Mononuclear cell (primary cell): Measurements from ENCODE around the gene FEN1. TPM values are rescaled to one million over a fixed set of nuclear protein-coding genes. Genes with fewer than 3 reads are reported as not detected.

Experiments
- H3K27me3 ChIP-seq: 2 replicates; pipeline ENCODE4 v1.6.0; 2011; ENCODE audit warnings: low read length, control low read depth; ENCODE audit not compliant: insufficient read depth
- H3K4me1 ChIP-seq: 2 replicates; pipeline ENCODE4 v1.5.1; 2011; ENCODE audit warnings: mild to moderate bottlenecking, low read length, control low read depth; ENCODE audit not compliant: insufficient read depth
- H3K4me3 ChIP-seq: 2 replicates; pipeline ENCODE4 v1.5.1; 2011; ENCODE audit warnings: mild to moderate bottlenecking, low read length, moderate library complexity
- H3K9me3 ChIP-seq: 2 replicates; pipeline ENCODE4 v1.5.1; 2011; ENCODE audit warnings: low read depth, mild to moderate bottlenecking, control low read depth, low read length
- total RNA-seq: library from RNA; depleted of rRNA; stranded (reverse); fragments of >200 nt; gene quantifications from one replicate; pipeline ENCODE4 v1.2.3, GENCODE V29; 2012

The FEN1 gene
- total RNA-seq, 1 donor, result 13.1 TPM

GRCh38 chr11:61766353-61766841 is 26.3 kb upstream of the FEN1 start:
- no peaks in the 10 kb centered on the region for H3K9me3 ChIP-seq
- H3K4me1 ChIP-seq, result no peaks in the 10 kb centered on the region
- H3K4me3 ChIP-seq, result no peak overlapping the region
- H3K27me3 ChIP-seq, result no peaks in the 10 kb centered on the region

GRCh38 chr11:61768376-61769076 is 24.2 kb upstream of the FEN1 start:
- Histone ChIP-seq H3K9me3 (no peaks in the 10 kb centered on the region), H3K27me3 (no peaks in the 10 kb centered on the region), H3K4me1 (peaks cover 7% of the 10 kb centered on the region), H3K4me3 (no peak overlapping the region)

GRCh38 chr11:61769169-61769920 is 23.4 kb upstream of the FEN1 start:
- H3K4me3 ChIP-seq, result no peak overlapping the region
- H3K27me3 ChIP-seq, result no peaks in the 10 kb centered on the region
- no peaks in the 10 kb centered on the region for H3K9me3 ChIP-seq
- peaks cover 7% of the 10 kb centered on the region for H3K4me1 ChIP-seq

GRCh38 chr11:61769946-61770683 is 22.6 kb upstream of the FEN1 start:
- no peaks in the 10 kb centered on the region for H3K9me3 ChIP-seq
- H3K4me3 ChIP-seq, result no peak overlapping the region
- H3K4me1 ChIP-seq, result peaks cover 7% of the 10 kb centered on the region
- no peaks in the 10 kb centered on the region for H3K27me3 ChIP-seq

GRCh38 chr11:61771195-61771894 is 21.4 kb upstream of the FEN1 start:
- Histone ChIP-seq H3K9me3 (no peaks in the 10 kb centered on the region), H3K4me3 (no peak overlapping the region), H3K27me3 (no peaks in the 10 kb centered on the region), H3K4me1 (peaks cover 7% of the 10 kb centered on the region)

- H3K4me1 ChIP-seq, result peaks cover 12% of the 10 kb centered on the region
- no peaks in the 10 kb centered on the region for H3K27me3 ChIP-seq
- no peaks in the 10 kb centered on the region for H3K9me3 ChIP-seq
- no peak overlapping the region for H3K4me3 ChIP-seq
Observed at GRCh38 chr11:61771985-61772455, 20.7 kb upstream of the FEN1 start.

GRCh38 chr11:61773356-61773755 is 19.4 kb upstream of the FEN1 start:
- no peaks in the 10 kb centered on the region for H3K9me3 ChIP-seq
- H3K4me1 ChIP-seq, result peaks cover 19% of the 10 kb centered on the region

GRCh38 chr11:61773809-61774208 is 18.9 kb upstream of the FEN1 start:
- H3K4me1 ChIP-seq, result peaks cover 19% of the 10 kb centered on the region

More at GRCh38 chr11:61773356-61773755, 19.4 kb upstream of the FEN1 start:
- no peaks in the 10 kb centered on the region for H3K27me3 ChIP-seq
- H3K4me3 ChIP-seq, result no peak overlapping the region

GRCh38 chr11:61774411-61774810 is 18.3 kb upstream of the FEN1 start:
- Histone ChIP-seq H3K9me3 (no peaks in the 10 kb centered on the region), H3K4me1 (peaks cover 19% of the 10 kb centered on the region), H3K27me3 (no peaks in the 10 kb centered on the region), H3K4me3 (no peak overlapping the region)

More at GRCh38 chr11:61773809-61774208, 18.9 kb upstream of the FEN1 start:
- H3K27me3 ChIP-seq, result no peaks in the 10 kb centered on the region
- no peak overlapping the region for H3K4me3 ChIP-seq
- no peaks in the 10 kb centered on the region for H3K9me3 ChIP-seq

- Histone ChIP-seq H3K27me3 (no peaks in the 10 kb centered on the region), H3K4me3 (no peak overlapping the region), H3K9me3 (no peaks in the 10 kb centered on the region), H3K4me1 (peaks cover 19% of the 10 kb centered on the region)
Observed at GRCh38 chr11:61775106-61775505, 17.6 kb upstream of the FEN1 start.

- Histone ChIP-seq H3K4me3 (no peak overlapping the region), H3K4me1 (peaks cover 19% of the 10 kb centered on the region), H3K9me3 (no peaks in the 10 kb centered on the region), H3K27me3 (no peaks in the 10 kb centered on the region)
Observed at GRCh38 chr11:61775606-61776554, 16.8 kb upstream of the FEN1 start.

GRCh38 chr11:61776561-61777075 is 16.1 kb upstream of the FEN1 start:
- Histone ChIP-seq H3K4me3 (no peak overlapping the region), H3K27me3 (no peaks in the 10 kb centered on the region), H3K4me1 (peaks cover 19% of the 10 kb centered on the region), H3K9me3 (no peaks in the 10 kb centered on the region)

- peaks cover 16% of the 10 kb centered on the region for H3K4me1 ChIP-seq
- no peak overlapping the region for H3K4me3 ChIP-seq
- H3K9me3 ChIP-seq, result no peaks in the 10 kb centered on the region
- H3K27me3 ChIP-seq, result no peaks in the 10 kb centered on the region
Observed at GRCh38 chr11:61777234-61778090, 15.2 kb upstream of the FEN1 start.
